HEK293 (cell line): ENCODE measurements around the gene IFNE.

Experiments
- CTCF ChIA-PET: fragments of 350-600 bp; formaldehyde crosslinking; extraction: SDS; loops from one replicate; lab custom pipeline; 2021; ENCODE audit warnings: antibody characterized with exemption; lab: Yijun Ruan, JAX
- POLR2A ChIA-PET: fragments of 300-600 bp; formaldehyde crosslinking; extraction: SDS; loops from one replicate; lab custom pipeline; 2020; ENCODE audit warnings: antibody characterized with exemption, inconsistent platforms; lab: Yijun Ruan, JAX
- H3K27ac ChIP-seq: fragments of 200-500 bp; sonication (Bioruptor generic); 2 replicates; pipeline ENCODE4 v1.5.1; 2014; ENCODE audit warnings: low read depth, low read length, control low read depth, inconsistent platforms; ENCODE audit errors: extremely low read depth
- H3K36me3 ChIP-seq, 2 experiments: fragments of 200-500 bp in 1 of 2; sonication (Bioruptor generic) in 1 of 2; 1 replicate in 1 of 2; 2 replicates in 1 of 2; pipeline ENCODE4 v1.5.1; 2014 to 2017; ENCODE audit warnings: inconsistent platforms in 2 of 2, low read length in 2 of 2; ENCODE audit not compliant: control insufficient read depth in 2 of 2, insufficient read depth in 1 of 2
- H3K4me1 ChIP-seq: fragments of 200-500 bp; sonication (Bioruptor generic); 2 replicates; pipeline ENCODE4 v1.5.1; 2014; ENCODE audit warnings: mild to moderate bottlenecking, low read length, inconsistent platforms; ENCODE audit not compliant: control insufficient read depth, insufficient read depth
- H3K4me3 ChIP-seq: 2 replicates; pipeline ENCODE4 v1.5.1; 2011; ENCODE audit warnings: low read depth, mild to moderate bottlenecking, control low read depth, low read length, moderate library complexity
- H3K9me3 ChIP-seq: fragments of 200-500 bp; sonication (Bioruptor generic); 2 replicates; pipeline ENCODE4 v1.5.1; 2014; ENCODE audit warnings: low read depth, low read length, inconsistent platforms; ENCODE audit not compliant: control insufficient read depth, insufficient read depth
- GLI2 ChIP-seq: fragments of 450-650 bp; formaldehyde crosslinking; IDR thresholded peaks from 2 replicates; pipeline ENCODE4; 2017; ENCODE audit warnings: missing biosample characterization, missing genetic modification characterization, low read depth, borderline replicate concordance
- GLIS2 ChIP-seq: fragments of 450-650 bp; formaldehyde crosslinking; IDR thresholded peaks from 2 replicates; pipeline ENCODE4 v1.5.1; 2016; ENCODE audit warnings: missing biosample characterization, missing genetic modification characterization
- KLF9 ChIP-seq: fragments of 450-650 bp; formaldehyde crosslinking; IDR thresholded peaks from 2 replicates; pipeline ENCODE4 v1.5.1; 2016; ENCODE audit warnings: missing biosample characterization, missing genetic modification characterization, low read depth
- PRDM1 ChIP-seq: fragments of 450-650 bp; formaldehyde crosslinking; IDR thresholded peaks from 2 replicates; pipeline ENCODE4; 2016; ENCODE audit warnings: missing biosample characterization, missing genetic modification characterization
- REPIN1 ChIP-seq: fragments of 450-650 bp; formaldehyde crosslinking; IDR thresholded peaks from 2 replicates; pipeline ENCODE4 v1.5.1; 2017; ENCODE audit warnings: missing biosample characterization, missing genetic modification characterization, low read depth
- SP2 ChIP-seq: fragments of 450-650 bp; formaldehyde crosslinking; IDR thresholded peaks from 2 replicates; pipeline ENCODE4 v1.5.1; 2016; ENCODE audit warnings: missing biosample characterization, missing genetic modification characterization
- TCF7L2 ChIP-seq: IDR thresholded peaks from 2 replicates; pipeline ENCODE4 v1.6.1; 2011; ENCODE audit warnings: low read depth, mild to moderate bottlenecking, inconsistent platforms, low read length, moderate library complexity, borderline replicate concordance
- TRIM28 ChIP-seq: IDR thresholded peaks from 2 replicates; pipeline ENCODE4 v1.6.1; 2011; ENCODE audit warnings: low read length, control low read depth, borderline replicate concordance
- YY1 ChIP-seq: fragments of 450-650 bp; formaldehyde crosslinking; IDR thresholded peaks from 2 replicates; pipeline ENCODE4 v1.5.1; 2018; ENCODE audit warnings: missing biosample characterization, missing genetic modification characterization
- YY2 ChIP-seq: fragments of 450-650 bp; formaldehyde crosslinking; IDR thresholded peaks from 2 replicates; pipeline ENCODE4 v1.5.1; 2016; ENCODE audit warnings: missing biosample characterization, missing genetic modification characterization
- ZBTB21 ChIP-seq: fragments of 450-650 bp; formaldehyde crosslinking; IDR thresholded peaks from 2 replicates; pipeline ENCODE4 v1.5.1; 2017; ENCODE audit warnings: missing biosample characterization, missing genetic modification characterization
- ZNF2 ChIP-seq: fragments of 450-650 bp; formaldehyde crosslinking; IDR thresholded peaks from 2 replicates; pipeline ENCODE4 v1.5.1; 2016; ENCODE audit warnings: missing biosample characterization, missing genetic modification characterization
- ZNF239 ChIP-seq: fragments of 450-650 bp; formaldehyde crosslinking; IDR thresholded peaks from 2 replicates; pipeline ENCODE4 v1.5.1; 2016; ENCODE audit warnings: missing biosample characterization, missing genetic modification characterization
- ZNF48 ChIP-seq: fragments of 450-650 bp; formaldehyde crosslinking; IDR thresholded peaks from 2 replicates; pipeline ENCODE4 v1.5.1; 2016; ENCODE audit warnings: missing biosample characterization, missing genetic modification characterization
- ZNF555 ChIP-seq: fragments of 450-650 bp; formaldehyde crosslinking; conservative IDR thresholded peaks from 2 replicates; pipeline ENCODE4 v1.5.1; 2017; ENCODE audit warnings: missing biosample characterization, mild to moderate bottlenecking, missing genetic modification characterization, inconsistent platforms
- ZNF560 ChIP-seq: fragments of 450-650 bp; formaldehyde crosslinking; IDR thresholded peaks from 2 replicates; pipeline ENCODE4 v1.5.1; 2017; ENCODE audit warnings: missing biosample characterization, missing genetic modification characterization, borderline replicate concordance
- ZNF585B ChIP-seq: fragments of 450-650 bp; formaldehyde crosslinking; IDR thresholded peaks from 2 replicates; pipeline ENCODE4 v1.5.1; 2016; ENCODE audit warnings: missing biosample characterization, missing genetic modification characterization
- ZNF624 ChIP-seq: fragments of 450-650 bp; formaldehyde crosslinking; IDR thresholded peaks from 2 replicates; pipeline ENCODE4 v1.5.1; 2017; ENCODE audit warnings: missing biosample characterization, missing genetic modification characterization
- ZNF677 ChIP-seq: fragments of 450-650 bp; IDR thresholded peaks from 2 replicates; pipeline ENCODE4 v1.5.0; 2018; ENCODE audit warnings: missing biosample characterization, mild to moderate bottlenecking, missing genetic modification characterization, moderate library complexity
- ZNF76 ChIP-seq: fragments of 450-650 bp; formaldehyde crosslinking; IDR thresholded peaks from 2 replicates; pipeline ENCODE4; 2016; ENCODE audit warnings: low read depth, missing biosample characterization, missing genetic modification characterization, borderline replicate concordance
- ZNF776 ChIP-seq: fragments of 450-650 bp; formaldehyde crosslinking; IDR thresholded peaks from 2 replicates; pipeline ENCODE4 v1.5.0; 2017; ENCODE audit warnings: missing biosample characterization, missing genetic modification characterization, borderline replicate concordance
- ZSCAN16 ChIP-seq: fragments of 450-650 bp; formaldehyde crosslinking; IDR thresholded peaks from 2 replicates; pipeline ENCODE4 v1.5.1; 2016; ENCODE audit warnings: missing biosample characterization, missing genetic modification characterization
- TF ChIP-seq, protein P1 (sequence below): fragments of 450-650 bp; formaldehyde crosslinking; IDR thresholded peaks from 2 replicates; pipeline ENCODE4 v1.5.1; 2017; ENCODE audit warnings: missing biosample characterization, mild to moderate bottlenecking, missing genetic modification characterization, moderate library complexity
- TF ChIP-seq, protein P2 (sequence below): fragments of 450-650 bp; formaldehyde crosslinking; IDR thresholded peaks from 2 replicates; pipeline ENCODE4 v1.5.1; 2016; ENCODE audit warnings: missing biosample characterization, missing genetic modification characterization
- TF ChIP-seq, protein P3 (sequence below): fragments of 450-650 bp; formaldehyde crosslinking; IDR thresholded peaks from 2 replicates; pipeline ENCODE4 v1.5.1; 2017; ENCODE audit warnings: missing biosample characterization, missing genetic modification characterization

Gene IFNE

GRCh38 chr9:21473236-21473635 is 8.9 kb downstream of the IFNE start:
- H3K4me1 ChIP-seq: no peaks in the 10 kb centered on the region
- POLR2A ChIA-PET: no interaction called here
- CTCF ChIA-PET: interaction anchor here (0.9 to 1.2 kb wide), 2 partner anchors 103 to 221 kb away, joined by 3 to 5 read pairs; no protein-coding TSS in a partner anchor

GRCh38 chr9:21470126-21470525 is 12.0 kb downstream of the IFNE start:
- POLR2A ChIA-PET: no interaction called here
- no peak overlapping the region for H3K4me3 ChIP-seq
- CTCF ChIA-PET: interaction anchor here (0.6 to 0.8 kb wide), 2 partner anchors 14 to 152 kb away, joined by 3 read pairs; no protein-coding TSS in a partner anchor
- H3K4me1 ChIP-seq: no peaks in the 10 kb centered on the region
- no peak for TF ChIP-seq SP2 (tag by site-specific recombination)
- no peak for TF ChIP-seq ZNF624 (tag by site-specific recombination)
- no peak for TF ChIP-seq TCF7L2
- no peak for TF ChIP-seq REPIN1 (tag by site-specific recombination)
- TF ChIP-seq, protein P1, sequence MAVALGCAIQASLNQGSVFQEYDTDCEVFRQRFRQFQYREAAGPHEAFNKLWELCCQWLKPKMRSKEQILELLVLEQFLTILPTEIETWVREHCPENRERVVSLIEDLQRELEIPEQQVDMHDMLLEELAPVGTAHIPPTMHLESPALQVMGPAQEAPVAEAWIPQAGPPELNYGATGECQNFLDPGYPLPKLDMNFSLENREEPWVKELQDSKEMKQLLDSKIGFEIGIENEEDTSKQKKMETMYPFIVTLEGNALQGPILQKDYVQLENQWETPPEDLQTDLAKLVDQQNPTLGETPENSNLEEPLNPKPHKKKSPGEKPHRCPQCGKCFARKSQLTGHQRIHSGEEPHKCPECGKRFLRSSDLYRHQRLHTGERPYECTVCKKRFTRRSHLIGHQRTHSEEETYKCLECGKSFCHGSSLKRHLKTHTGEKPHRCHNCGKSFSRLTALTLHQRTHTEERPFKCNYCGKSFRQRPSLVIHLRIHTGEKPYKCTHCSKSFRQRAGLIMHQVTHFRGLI (tag by site-specific recombination): no peak
- TF ChIP-seq ZNF2 (tag by site-specific recombination): no peak
- TF ChIP-seq, protein P2, sequence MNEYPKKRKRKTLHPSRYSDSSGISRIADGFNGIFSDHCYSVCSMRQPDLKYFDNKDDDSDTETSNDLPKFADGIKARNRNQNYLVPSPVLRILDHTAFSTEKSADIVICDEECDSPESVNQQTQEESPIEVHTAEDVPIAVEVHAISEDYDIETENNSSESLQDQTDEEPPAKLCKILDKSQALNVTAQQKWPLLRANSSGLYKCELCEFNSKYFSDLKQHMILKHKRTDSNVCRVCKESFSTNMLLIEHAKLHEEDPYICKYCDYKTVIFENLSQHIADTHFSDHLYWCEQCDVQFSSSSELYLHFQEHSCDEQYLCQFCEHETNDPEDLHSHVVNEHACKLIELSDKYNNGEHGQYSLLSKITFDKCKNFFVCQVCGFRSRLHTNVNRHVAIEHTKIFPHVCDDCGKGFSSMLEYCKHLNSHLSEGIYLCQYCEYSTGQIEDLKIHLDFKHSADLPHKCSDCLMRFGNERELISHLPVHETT (tag by site-specific recombination): no peak
- no peak for TF ChIP-seq TRIM28
- TF ChIP-seq, protein P3, sequence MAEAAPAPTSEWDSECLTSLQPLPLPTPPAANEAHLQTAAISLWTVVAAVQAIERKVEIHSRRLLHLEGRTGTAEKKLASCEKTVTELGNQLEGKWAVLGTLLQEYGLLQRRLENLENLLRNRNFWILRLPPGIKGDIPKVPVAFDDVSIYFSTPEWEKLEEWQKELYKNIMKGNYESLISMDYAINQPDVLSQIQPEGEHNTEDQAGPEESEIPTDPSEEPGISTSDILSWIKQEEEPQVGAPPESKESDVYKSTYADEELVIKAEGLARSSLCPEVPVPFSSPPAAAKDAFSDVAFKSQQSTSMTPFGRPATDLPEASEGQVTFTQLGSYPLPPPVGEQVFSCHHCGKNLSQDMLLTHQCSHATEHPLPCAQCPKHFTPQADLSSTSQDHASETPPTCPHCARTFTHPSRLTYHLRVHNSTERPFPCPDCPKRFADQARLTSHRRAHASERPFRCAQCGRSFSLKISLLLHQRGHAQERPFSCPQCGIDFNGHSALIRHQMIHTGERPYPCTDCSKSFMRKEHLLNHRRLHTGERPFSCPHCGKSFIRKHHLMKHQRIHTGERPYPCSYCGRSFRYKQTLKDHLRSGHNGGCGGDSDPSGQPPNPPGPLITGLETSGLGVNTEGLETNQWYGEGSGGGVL (tag by site-specific recombination): no peak
- no peak for TF ChIP-seq ZNF76
- no peak for TF ChIP-seq KLF9 (tag by site-specific recombination)
- no peaks in the 10 kb centered on the region for H3K9me3 ChIP-seq
- H3K36me3 ChIP-seq: no peaks in the 10 kb centered on the region
- no peak overlapping the region for H3K27ac ChIP-seq

More at GRCh38 chr9:21473236-21473635, 8.9 kb downstream of the IFNE start:
- Histone ChIP-seq H3K4me3 (no peak overlapping the region), H3K36me3 (no peaks in the 10 kb centered on the region), H3K9me3 (no peaks in the 10 kb centered on the region), H3K27ac (no peak overlapping the region)
- TF ChIP-seq ZNF560 (tag by site-specific recombination) (no peak), ZNF585B (no peak), ZNF776 (tag by site-specific recombination) (no peak), YY2 (tag by site-specific recombination) (no peak), ZBTB21 (no peak), GLIS2 (no peak), ZNF48 (tag by site-specific recombination) (no peak), ZNF239 (tag by site-specific recombination) (no peak), ZNF555 (tag by site-specific recombination) (no peak), ZNF677 (tag by site-specific recombination) (no peak), ZSCAN16 (no peak), GLI2 (tag by site-specific recombination) (no peak), YY1 (tag by site-specific recombination) (no peak), PRDM1 (tag by site-specific recombination) (no peak)
